Astrocyte (in vitro differentiated cells and primary cell): ENCODE measurements around the gene IVL.

ENCODE experiments used
- EZH2 ChIP-seq: IDR thresholded peaks from 2 replicates; pipeline ENCODE4 v1.6.1; 2012; ENCODE audit warnings: mild to moderate bottlenecking, low read length, inconsistent platforms; ENCODE audit not compliant: insufficient read depth
- TF ChIP-seq, protein P1 (sequence below): IDR thresholded peaks from 2 replicates; pipeline ENCODE4 v1.5.1; 2011; ENCODE audit warnings: low read depth, mild to moderate bottlenecking, inconsistent platforms, low read length, moderate library complexity; ENCODE audit not compliant: insufficient read depth

- TF ChIP-seq, protein P1, sequence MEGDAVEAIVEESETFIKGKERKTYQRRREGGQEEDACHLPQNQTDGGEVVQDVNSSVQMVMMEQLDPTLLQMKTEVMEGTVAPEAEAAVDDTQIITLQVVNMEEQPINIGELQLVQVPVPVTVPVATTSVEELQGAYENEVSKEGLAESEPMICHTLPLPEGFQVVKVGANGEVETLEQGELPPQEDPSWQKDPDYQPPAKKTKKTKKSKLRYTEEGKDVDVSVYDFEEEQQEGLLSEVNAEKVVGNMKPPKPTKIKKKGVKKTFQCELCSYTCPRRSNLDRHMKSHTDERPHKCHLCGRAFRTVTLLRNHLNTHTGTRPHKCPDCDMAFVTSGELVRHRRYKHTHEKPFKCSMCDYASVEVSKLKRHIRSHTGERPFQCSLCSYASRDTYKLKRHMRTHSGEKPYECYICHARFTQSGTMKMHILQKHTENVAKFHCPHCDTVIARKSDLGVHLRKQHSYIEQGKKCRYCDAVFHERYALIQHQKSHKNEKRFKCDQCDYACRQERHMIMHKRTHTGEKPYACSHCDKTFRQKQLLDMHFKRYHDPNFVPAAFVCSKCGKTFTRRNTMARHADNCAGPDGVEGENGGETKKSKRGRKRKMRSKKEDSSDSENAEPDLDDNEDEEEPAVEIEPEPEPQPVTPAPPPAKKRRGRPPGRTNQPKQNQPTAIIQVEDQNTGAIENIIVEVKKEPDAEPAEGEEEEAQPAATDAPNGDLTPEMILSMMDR = no peak
- TF ChIP-seq EZH2 = no peak
These were observed 28.7 kb upstream of the IVL start for GRCh38 chr1:152879559-152880198.
